OCI-LY1 (cell line): ENCODE data around the gene RBM20.

Experiments used
- H2AFZ ChIP-seq: fragments of 200-600 bp; sonication (generic), shearing (Covaris generic); 2 replicates; pipeline ENCODE4 v1.6.0; 2014; ENCODE audit warnings: antibody characterized with exemption, mild to moderate bottlenecking, low read length
- H3F3A ChIP-seq: fragments of 200-600 bp; sonication (generic), shearing (Covaris generic); 2 replicates; pipeline ENCODE4 v1.6.0; 2014; ENCODE audit warnings: mild to moderate bottlenecking, antibody characterized with exemption, low read length, moderate library complexity; ENCODE audit not compliant: insufficient read depth
- H3K27ac ChIP-seq: fragments of 200-600 bp; sonication (generic); 2 replicates; pipeline ENCODE4 v1.5.1; 2014; ENCODE audit warnings: low read length, mixed run types, mild to moderate bottlenecking, low read depth; ENCODE audit not compliant: poor library complexity, severe bottlenecking
- H3K27me3 ChIP-seq: fragments of 200-600 bp; sonication (generic); 2 replicates; pipeline ENCODE4 v1.6.0; 2014; ENCODE audit warnings: antibody characterized with exemption, mild to moderate bottlenecking, low read length, moderate library complexity; ENCODE audit not compliant: insufficient read depth
- H3K36me3 ChIP-seq: fragments of 200-600 bp; sonication (generic); 2 replicates; pipeline ENCODE4 v1.6.1; 2014; ENCODE audit warnings: mild to moderate bottlenecking, antibody characterized with exemption, low read length, moderate library complexity, mixed read lengths; ENCODE audit not compliant: insufficient read depth
- H3K4me1 ChIP-seq: fragments of 200-600 bp; sonication (generic); 2 replicates; pipeline ENCODE4 v1.5.1; 2014; ENCODE audit warnings: mild to moderate bottlenecking, low read length, moderate library complexity; ENCODE audit not compliant: insufficient read depth, severe bottlenecking
- H3K4me2 ChIP-seq: fragments of 200-600 bp; sonication (generic), shearing (Covaris generic); 2 replicates; pipeline ENCODE4 v1.6.1; 2014; ENCODE audit warnings: low read length
- H3K4me3 ChIP-seq: fragments of 200-600 bp; sonication (generic); 2 replicates; pipeline ENCODE4 v1.5.1; 2014; ENCODE audit warnings: low read length, low read depth, mild to moderate bottlenecking, mixed read lengths; ENCODE audit not compliant: poor library complexity, severe bottlenecking
- H3K79me2 ChIP-seq: fragments of 200-600 bp; shearing (Covaris generic); 2 replicates; pipeline ENCODE4 v1.6.1; 2016; ENCODE audit warnings: mixed run types, low read length, mixed read lengths; ENCODE audit not compliant: insufficient read depth
- H3K9ac ChIP-seq: fragments of 200-600 bp; sonication (generic), shearing (Covaris generic); 2 replicates; pipeline ENCODE4 v1.6.1; 2014; ENCODE audit warnings: mild to moderate bottlenecking, low read length, mixed read lengths
- H3K9me2 ChIP-seq: fragments of 200-600 bp; sonication (generic), shearing (Covaris generic); 2 replicates; pipeline ENCODE4 v1.6.1; 2014; ENCODE audit warnings: low read depth, mild to moderate bottlenecking, low read length, mixed read lengths
- H3K9me3 ChIP-seq: fragments of 200-600 bp; shearing (Covaris generic); 2 replicates; pipeline ENCODE4 v1.6.1; 2014; ENCODE audit warnings: low read length, mixed read lengths
- H4K20me1 ChIP-seq: fragments of 200-600 bp; sonication (generic), shearing (Covaris generic); 2 replicates; pipeline ENCODE4 v1.6.0; 2016; ENCODE audit warnings: mild to moderate bottlenecking, low read length; ENCODE audit not compliant: insufficient read depth
- CTCF ChIP-seq: fragments of 200-600 bp; sonication (generic), shearing (Covaris generic); IDR thresholded peaks from 2 replicates; pipeline ENCODE4 v1.5.1; 2017; ENCODE audit warnings: mild to moderate bottlenecking, antibody characterized with exemption, low read length, moderate library complexity, mixed read lengths
- EZH2 ChIP-seq: fragments of 200-600 bp; sonication (generic), shearing (Covaris generic); IDR thresholded peaks from 2 replicates; pipeline ENCODE4 v1.8.0; 2017; ENCODE audit warnings: borderline replicate concordance, mixed run types, mild to moderate bottlenecking, antibody characterized with exemption, low read length, moderate library complexity, mixed read lengths

Gene RBM20

GRCh38 chr10:110751850-110752249 lies 107.7 kb downstream of the RBM20 start:
- Histone ChIP-seq H3K27ac (no peak overlapping the region), H3K36me3 (no peaks in the 10 kb centered on the region; the same call in 1 of the 2 replicates), H3K79me2 (no peaks in the 10 kb centered on the region), H3K27me3 (no peaks in the 10 kb centered on the region), H3K9ac (no peak overlapping the region), H2AFZ (no peak overlapping the region), H4K20me1 (no peaks in the 10 kb centered on the region), H3K4me3 (no peak overlapping the region), H3K9me3 (0 out of 2 replicates have a peak, but pooled peaks cover 10% of the 10 kb centered on the region), H3K4me1 (peaks cover 21% of the 10 kb centered on the region), H3K9me2 (no peaks in the 10 kb centered on the region), H3F3A (no peaks in the 10 kb centered on the region), H3K4me2 (no peak overlapping the region)
- TF ChIP-seq EZH2 (no peak), CTCF (no peak)

DNA sequence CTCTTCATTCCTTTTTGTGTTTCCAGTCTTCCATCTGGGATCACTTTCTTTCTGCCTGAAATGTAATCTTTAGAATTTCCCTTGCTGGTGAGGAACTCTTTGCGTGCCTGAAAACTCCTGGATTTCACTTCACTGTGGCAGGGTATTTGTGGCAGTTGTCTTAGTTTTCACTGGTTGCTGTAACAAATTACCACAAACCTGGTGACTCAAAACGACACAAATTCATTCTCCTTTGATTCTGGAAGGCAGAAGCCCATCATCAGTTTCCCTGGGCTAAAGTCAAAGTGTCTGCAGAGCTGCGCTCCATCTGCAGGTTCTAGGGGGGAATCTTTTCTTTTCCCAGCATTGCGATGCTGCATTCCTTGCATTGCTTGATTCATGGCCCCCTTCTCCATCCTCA lies 109.3 kb downstream of the RBM20 start:
- H3K9me2 ChIP-seq: no peaks in the 10 kb centered on the region
- H3K4me2 ChIP-seq: no peak overlapping the region
- no peak overlapping the region for H3K9ac ChIP-seq
- H3F3A ChIP-seq: no peaks in the 10 kb centered on the region
- no peaks in the 10 kb centered on the region; the same call in 1 of the 2 replicates for H3K36me3 ChIP-seq
- H3K4me3 ChIP-seq: no peak overlapping the region
- peaks cover 7% of the 10 kb centered on the region for H3K4me1 ChIP-seq
- H2AFZ ChIP-seq: no peak overlapping the region
- no peak overlapping the region for H3K27ac ChIP-seq
- H3K79me2 ChIP-seq: no peaks in the 10 kb centered on the region
- TF ChIP-seq CTCF: no peak
- no peak for TF ChIP-seq EZH2
- H3K27me3 ChIP-seq: no peaks in the 10 kb centered on the region
- H3K9me3 ChIP-seq: 0 out of 2 replicates have a peak, but pooled peaks cover 10% of the 10 kb centered on the region
- no peaks in the 10 kb centered on the region for H4K20me1 ChIP-seq

- no peak overlapping the region for H2AFZ ChIP-seq
Observed at GRCh38 chr10:110754375-110755105, 110.4 kb downstream of the RBM20 start.

More at GRCh38 chr10:110754375-110755105, 110.4 kb downstream of the RBM20 start:
- H3F3A ChIP-seq: no peaks in the 10 kb centered on the region
- no peaks in the 10 kb centered on the region for H4K20me1 ChIP-seq
- H3K9ac ChIP-seq: no peak overlapping the region
- H3K27ac ChIP-seq: no peak overlapping the region
- H3K4me2 ChIP-seq: no peak overlapping the region
- H3K4me1 ChIP-seq: peaks cover 7% of the 10 kb centered on the region
- H3K4me3 ChIP-seq: no peak overlapping the region
- H3K27me3 ChIP-seq: no peaks in the 10 kb centered on the region
- no peaks in the 10 kb centered on the region for H3K9me2 ChIP-seq
- H3K79me2 ChIP-seq: no peaks in the 10 kb centered on the region
- 0 out of 2 replicates have a peak, but pooled peaks cover 6% of the 10 kb centered on the region for H3K9me3 ChIP-seq
- TF ChIP-seq CTCF (no peak), EZH2 (no peak)
- H3K36me3 ChIP-seq: no peaks in the 10 kb centered on the region
